Upper lobe of right lung (tissue), 1 donor: ENCODE data around the gene PPP1R18. TPM values are rescaled to one million over a fixed set of nuclear protein-coding genes. Genes with fewer than 3 reads are reported as not detected.

Experiments
- ATAC-seq: fragments of 200-7000 bp; cut with Tn5 transposase; one replicate; pipeline ENCODE4 v1.9.1; 2020; ENCODE audit warnings: mild to moderate bottlenecking, moderate library complexity
- DNase-seq: peaks from one replicate; pipeline ENCODE4 v3.0.0-alpha.2; 2020
- H3K27ac ChIP-seq: fragments of 200-600 bp; one replicate; pipeline ENCODE4 v1.8.0; 2022
- H3K27me3 ChIP-seq: fragments of 200-600 bp; one replicate; pipeline ENCODE4 v1.8.0; 2022; ENCODE audit warnings: mild to moderate bottlenecking
- H3K36me3 ChIP-seq: fragments of 200-600 bp; one replicate; pipeline ENCODE4 v1.8.0; 2022
- H3K4me1 ChIP-seq: fragments of 200-600 bp; one replicate; pipeline ENCODE4 v1.8.0; 2022
- H3K4me3 ChIP-seq: fragments of 200-600 bp; one replicate; pipeline ENCODE4 v1.8.0; 2022; ENCODE audit warnings: mild to moderate bottlenecking
- H3K9me3 ChIP-seq: fragments of 200-600 bp; one replicate; pipeline ENCODE4 v1.8.0; 2022
- intact Hi-C: fragments of 100-400 bp; cut with DNase I; formaldehyde crosslinking; loops from one replicate; pipeline ENCODE4 v1.11.0; 2022
- total RNA-seq: library from RNA; stranded (reverse); fragmentation: NEBNext Ultra II Directional; extraction: Animal tissue kit (Norgen Biotek cat#: 25700); gene quantifications from one replicate; pipeline ENCODE4 v1.2.1, GENCODE V29; 2021
- TF ChIP-seq, protein P1 (sequence below): fragments of 200-600 bp; IDR thresholded peaks from one replicate; pipeline ENCODE4 v1.8.0; 2022; ENCODE audit warnings: antibody characterized with exemption
- donor health status: DM: no; HTN: yes; CAD: no; lungs with severe emphysema.

The PPP1R18 gene
- total RNA-seq, 1 donor from 2014 or later: 72.8 TPM

DNA sequence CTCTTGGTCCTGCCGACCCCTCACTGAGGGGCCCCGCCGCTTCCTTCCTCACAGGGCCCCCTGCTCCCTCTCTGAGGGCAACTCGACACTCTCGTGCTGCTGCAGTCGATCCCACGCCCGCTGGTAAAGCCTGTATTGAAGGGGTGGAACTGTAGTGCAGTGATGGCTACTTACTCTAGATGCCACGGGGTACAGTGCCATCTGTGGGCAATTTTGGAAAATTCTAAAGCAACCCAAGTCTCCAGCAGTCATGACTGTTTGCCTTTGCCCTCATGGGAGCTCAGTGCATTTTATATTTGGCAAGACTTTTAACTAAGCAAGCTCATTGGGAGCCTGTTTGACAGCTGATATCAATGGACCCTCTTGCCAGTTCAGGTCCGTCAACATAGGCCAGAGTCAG lies 46.0 kb downstream of the PPP1R18 start:
- no peak overlapping the region for H3K4me3 ChIP-seq
- DNase-seq: no peak
- intact Hi-C loops: no loop called here
- H3K9me3 ChIP-seq: no peaks in the 10 kb centered on the region
- H3K4me1 ChIP-seq: no peaks in the 10 kb centered on the region
- no peak overlapping the region for H3K27ac ChIP-seq
- no peaks in the 10 kb centered on the region for H3K27me3 ChIP-seq
- TF ChIP-seq, protein P1, sequence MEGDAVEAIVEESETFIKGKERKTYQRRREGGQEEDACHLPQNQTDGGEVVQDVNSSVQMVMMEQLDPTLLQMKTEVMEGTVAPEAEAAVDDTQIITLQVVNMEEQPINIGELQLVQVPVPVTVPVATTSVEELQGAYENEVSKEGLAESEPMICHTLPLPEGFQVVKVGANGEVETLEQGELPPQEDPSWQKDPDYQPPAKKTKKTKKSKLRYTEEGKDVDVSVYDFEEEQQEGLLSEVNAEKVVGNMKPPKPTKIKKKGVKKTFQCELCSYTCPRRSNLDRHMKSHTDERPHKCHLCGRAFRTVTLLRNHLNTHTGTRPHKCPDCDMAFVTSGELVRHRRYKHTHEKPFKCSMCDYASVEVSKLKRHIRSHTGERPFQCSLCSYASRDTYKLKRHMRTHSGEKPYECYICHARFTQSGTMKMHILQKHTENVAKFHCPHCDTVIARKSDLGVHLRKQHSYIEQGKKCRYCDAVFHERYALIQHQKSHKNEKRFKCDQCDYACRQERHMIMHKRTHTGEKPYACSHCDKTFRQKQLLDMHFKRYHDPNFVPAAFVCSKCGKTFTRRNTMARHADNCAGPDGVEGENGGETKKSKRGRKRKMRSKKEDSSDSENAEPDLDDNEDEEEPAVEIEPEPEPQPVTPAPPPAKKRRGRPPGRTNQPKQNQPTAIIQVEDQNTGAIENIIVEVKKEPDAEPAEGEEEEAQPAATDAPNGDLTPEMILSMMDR: no peak
- H3K36me3 ChIP-seq: peaks cover 31% of the 10 kb centered on the region
- no peak for ATAC-seq

DNA sequence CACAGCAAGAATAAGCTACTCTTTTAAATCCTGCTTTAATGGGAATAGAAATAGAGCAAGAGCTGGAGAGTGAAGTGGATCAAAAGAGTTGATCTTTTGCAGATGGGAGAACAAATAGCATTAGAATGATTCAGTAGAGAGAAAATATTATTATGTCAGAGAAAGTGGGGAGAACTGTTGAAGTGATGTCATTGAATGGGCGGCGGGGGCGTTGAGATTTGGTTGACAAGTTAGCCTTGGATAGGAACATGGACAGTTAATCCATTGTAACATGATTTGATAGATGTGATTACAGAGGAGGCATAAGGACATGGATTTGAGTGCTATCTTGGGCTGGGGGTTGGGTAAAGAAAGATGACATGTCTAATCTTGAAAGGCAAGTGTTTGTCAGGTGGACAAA lies 50.6 kb downstream of the PPP1R18 start:
- TF ChIP-seq, protein P1: no peak
- ATAC-seq: no peak
- no peak for DNase-seq
- H3K27me3 ChIP-seq: no peaks in the 10 kb centered on the region
- no peak overlapping the region for H3K4me3 ChIP-seq
- H3K36me3 ChIP-seq: peaks cover 22% of the 10 kb centered on the region
- H3K9me3 ChIP-seq: no peaks in the 10 kb centered on the region
- intact Hi-C loops: no loop called here
- no peak overlapping the region for H3K27ac ChIP-seq
- H3K4me1 ChIP-seq: no peaks in the 10 kb centered on the region

DNA sequence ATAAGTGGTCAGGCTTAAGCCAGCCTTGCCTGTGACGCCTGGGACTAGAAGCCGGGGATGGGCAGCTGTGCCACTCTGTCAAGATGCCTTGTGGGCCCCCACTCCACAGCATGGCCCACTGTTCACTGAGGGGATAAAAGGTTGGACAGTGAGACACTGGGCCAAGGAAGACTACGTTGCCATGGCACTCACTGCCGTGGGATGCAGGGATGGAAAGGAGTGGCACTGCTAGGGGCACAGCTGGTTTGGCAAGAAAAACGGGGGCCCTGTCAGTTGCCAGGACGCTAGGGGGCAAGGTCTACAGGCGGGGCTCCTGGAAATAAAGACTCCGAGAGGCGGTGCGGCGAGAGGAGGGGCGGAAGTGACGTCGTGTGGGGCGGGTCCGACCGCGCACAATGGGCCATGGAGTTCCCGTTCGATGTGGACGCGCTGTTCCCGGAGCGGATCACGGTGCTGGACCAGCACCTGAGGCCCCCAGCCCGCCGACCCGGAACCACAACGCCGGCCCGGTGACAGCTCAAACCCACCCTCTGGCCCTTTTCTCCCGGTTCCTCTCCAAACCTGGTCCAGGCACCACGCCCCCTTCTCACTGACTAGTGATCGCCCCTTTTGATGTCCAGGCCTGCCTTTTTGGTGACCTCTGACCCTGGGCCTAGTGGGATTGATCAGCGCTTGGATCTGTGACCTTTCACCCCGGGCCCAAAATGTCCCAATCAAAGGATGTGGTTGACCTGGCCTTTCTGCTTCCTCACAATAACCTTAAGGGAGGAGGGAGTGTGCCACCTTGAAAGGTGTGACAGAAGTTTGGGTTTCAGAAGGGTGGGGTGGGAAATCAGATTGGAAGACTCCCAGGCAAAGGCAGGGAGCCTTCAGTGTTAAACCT lies 59.7 kb downstream of the PPP1R18 start, which contains the start of gene ATAT1:
Gene ATAT1, plus strand, starts transcription at position 391 of the 883 bp plus-strand sequence.
- TF ChIP-seq, protein P1: peak; percentile 41
- peaks cover 8% of the 10 kb centered on the region for H3K4me1 ChIP-seq
- peak within 1 kb of the TSS; percentile 82 for H3K27ac ChIP-seq
- intact Hi-C loops: no loop called here
- peaks cover 56% of the 10 kb centered on the region for H3K36me3 ChIP-seq
- DNase-seq (peak; percentile 94), ATAC-seq (peak; percentile 98)
- no peaks in the 10 kb centered on the region for H3K27me3 ChIP-seq
- peak within 1 kb of the TSS; percentile 61 for H3K4me3 ChIP-seq
- no peaks in the 10 kb centered on the region for H3K9me3 ChIP-seq

Other genes starting within 250 kb of the PPP1R18 start
- 1,028 TPM for gene HLA-E, start 197.1 kb downstream of the PPP1R18 start, total RNA-seq
- gene GNL1, start 130.2 kb downstream of the PPP1R18 start, total RNA-seq: 54.8 TPM
- 6.9 TPM for gene PRR3, start 129.3 kb downstream of the PPP1R18 start, total RNA-seq
- 42.5 TPM for gene ABCF1, start 115.2 kb downstream of the PPP1R18 start, total RNA-seq
- 68.3 TPM for gene PPP1R10, start 69.4 kb downstream of the PPP1R18 start, total RNA-seq
- gene MRPS18B, start 68.8 kb downstream of the PPP1R18 start, total RNA-seq: 48.9 TPM
- gene ATAT1, start 59.8 kb downstream of the PPP1R18 start, total RNA-seq: 7.8 TPM
- 22.8 TPM for gene C6orf136, start 39.5 kb downstream of the PPP1R18 start, total RNA-seq
- 27.4 TPM for gene DHX16, start 13.6 kb downstream of the PPP1R18 start, total RNA-seq
- 9.5 TPM for gene NRM, start 4.3 kb upstream of the PPP1R18 start, total RNA-seq
- gene MDC1, start 30.6 kb upstream of the PPP1R18 start, total RNA-seq: 32.8 TPM
- gene TUBB, start 33.7 kb upstream of the PPP1R18 start, total RNA-seq: 243 TPM
- gene FLOT1, start 56.0 kb upstream of the PPP1R18 start, total RNA-seq: 175 TPM
- gene IER3, start 57.9 kb upstream of the PPP1R18 start, total RNA-seq: 35.4 TPM
- 102 TPM for gene DDR1, start 197.9 kb upstream of the PPP1R18 start, total RNA-seq
- gene GTF2H4, start 221.6 kb upstream of the PPP1R18 start, total RNA-seq: 44.6 TPM
- gene VARS2, start 227.6 kb upstream of the PPP1R18 start, total RNA-seq: 28.7 TPM
- 369 TPM for gene SFTA2, start 245.5 kb upstream of the PPP1R18 start, total RNA-seq